Frontal cortex (tissue), 4 donors: ENCODE measurements around the gene SECISBP2. TPM values are rescaled to one million over a fixed set of nuclear protein-coding genes. Genes with fewer than 3 reads are reported as not detected.
"Not testable (repeated sequence)": the region's sequence is repeated elsewhere in the genome, so short reads cannot be mapped to it uniquely, and the experiment has no call there.

Experiments
- DNase-seq, 2 donors: peaks; one replicate each; pipeline ENCODE4 v3.0.0; 2012; ENCODE audit warnings: low spot score in 2 of 2
- FAIRE-seq: peaks from 2 replicates; lab custom pipeline; 2012; peaks lifted over from hg19 to GRCh38; lab: Jason Lieb, UNC
- total RNA-seq: library from RNA; depleted of rRNA; stranded (reverse); fragments of >200 nt; gene quantifications from one replicate; pipeline ENCODE4 v1.2.3, GENCODE V29; 2014
- donor health status: control.
- donor health status: control.
- donor health status: control.

Gene SECISBP2
- total RNA-seq, 1 donor from 2014 or later: 67.7 TPM

DNA sequence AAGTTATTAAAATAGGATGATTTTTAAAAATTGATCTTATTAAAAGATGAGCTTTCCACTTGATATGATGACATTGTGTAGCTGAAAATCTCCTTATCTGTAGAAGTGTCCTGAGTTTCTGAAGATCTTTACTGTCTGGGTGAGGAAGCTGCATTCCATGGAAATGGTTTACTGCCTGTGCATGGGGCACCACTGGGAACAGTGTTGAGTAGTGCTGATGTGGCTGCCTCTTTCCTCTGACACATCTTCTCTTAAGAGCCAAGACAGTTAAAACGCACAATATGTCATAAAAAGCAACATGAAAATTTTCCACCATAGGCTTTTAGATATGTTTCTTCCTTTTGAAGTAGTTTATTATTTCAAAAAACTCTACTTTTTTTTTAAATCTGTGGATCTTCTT is 24.6 kb downstream of the SECISBP2 start:
- FAIRE-seq: no peak

DNA sequence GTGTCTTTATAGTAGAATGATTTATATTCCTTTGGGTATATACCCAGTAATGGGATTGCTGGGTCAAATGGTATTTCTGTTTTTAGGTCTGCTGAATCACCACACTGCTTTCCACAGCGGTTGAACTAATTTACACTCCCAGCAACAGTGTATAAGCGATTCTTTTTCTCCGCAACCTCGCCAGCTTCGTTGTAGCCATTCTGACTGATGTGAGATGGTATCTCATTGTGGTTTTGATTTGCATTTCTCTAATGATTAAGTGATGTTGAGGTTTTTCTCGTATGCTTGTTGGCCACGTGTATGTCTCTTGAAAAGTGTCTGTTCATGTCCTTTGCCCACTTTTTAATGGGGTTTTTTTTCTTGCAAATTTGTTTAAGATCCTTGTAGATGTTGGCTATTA is 25.5 kb downstream of the SECISBP2 start:
- FAIRE-seq, DNase-seq: not testable (repeated sequence)

More for the DNA sequence above, 24.6 kb downstream of the SECISBP2 start:
- no peak for DNase-seq

DNA sequence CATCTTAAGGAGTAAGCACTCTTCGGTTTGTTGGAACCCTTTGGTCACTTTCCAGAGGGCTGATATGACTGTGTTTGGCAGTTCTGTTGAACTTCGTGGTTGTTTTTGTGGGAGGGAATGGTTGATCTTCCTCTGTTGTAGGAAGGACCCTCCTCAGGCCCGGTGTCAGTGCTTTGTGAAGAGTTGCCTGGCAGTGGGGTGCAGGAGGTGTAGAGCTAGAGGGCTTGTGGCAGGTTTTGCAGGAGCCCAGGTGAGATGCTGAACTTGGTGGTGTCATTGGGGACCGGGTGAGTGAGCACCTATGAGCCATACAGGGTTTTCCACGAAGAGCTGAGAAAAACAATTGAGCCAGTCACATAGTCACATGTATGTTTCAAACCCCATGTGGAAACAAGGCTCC is 27.2 kb downstream of the SECISBP2 start:
- DNase-seq (no peak), FAIRE-seq (no peak)

DNA sequence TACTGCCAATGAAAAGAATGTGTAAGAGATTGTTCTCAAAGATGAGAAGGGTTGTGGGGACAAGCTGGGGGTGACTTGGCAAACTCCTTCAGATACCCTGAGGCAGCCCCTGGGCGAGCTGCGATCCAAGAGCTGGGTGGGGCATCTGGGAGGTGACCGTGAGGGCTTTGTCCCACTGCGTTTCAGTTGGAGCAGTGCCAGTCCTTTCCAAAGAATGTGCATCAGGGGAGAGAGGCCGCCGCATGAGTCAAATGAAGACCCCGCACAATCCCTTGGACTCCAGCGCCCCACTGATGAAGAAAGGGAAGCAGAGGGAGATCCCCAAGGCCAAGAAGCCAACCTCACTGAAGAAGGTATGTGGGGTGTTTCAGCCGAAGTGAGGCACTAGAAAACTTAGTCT is 28.4 kb downstream of the SECISBP2 start:
- DNase-seq: no peak
- FAIRE-seq: no peak

DNA sequence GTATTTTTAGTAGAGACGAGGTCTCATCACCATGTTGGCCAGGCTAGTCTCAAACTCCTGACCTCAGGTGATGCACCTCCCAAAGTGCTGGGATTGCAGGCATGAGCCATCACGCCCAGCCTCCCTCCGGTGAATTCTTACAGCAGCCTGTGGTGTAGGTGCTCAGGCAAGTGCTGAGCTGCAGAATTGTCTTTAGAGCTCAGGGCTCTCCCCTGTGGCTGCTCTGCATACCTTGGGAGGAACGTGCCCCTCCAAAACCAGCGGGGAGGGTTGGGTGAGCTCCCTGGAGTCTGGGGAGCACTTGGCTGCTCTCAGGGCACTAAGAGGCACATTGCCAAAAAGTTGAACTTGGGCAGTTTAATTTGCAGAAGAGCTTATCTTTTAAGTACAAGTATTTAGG is 29.4 kb downstream of the SECISBP2 start:
- FAIRE-seq: no peak
- no peak for DNase-seq

DNA sequence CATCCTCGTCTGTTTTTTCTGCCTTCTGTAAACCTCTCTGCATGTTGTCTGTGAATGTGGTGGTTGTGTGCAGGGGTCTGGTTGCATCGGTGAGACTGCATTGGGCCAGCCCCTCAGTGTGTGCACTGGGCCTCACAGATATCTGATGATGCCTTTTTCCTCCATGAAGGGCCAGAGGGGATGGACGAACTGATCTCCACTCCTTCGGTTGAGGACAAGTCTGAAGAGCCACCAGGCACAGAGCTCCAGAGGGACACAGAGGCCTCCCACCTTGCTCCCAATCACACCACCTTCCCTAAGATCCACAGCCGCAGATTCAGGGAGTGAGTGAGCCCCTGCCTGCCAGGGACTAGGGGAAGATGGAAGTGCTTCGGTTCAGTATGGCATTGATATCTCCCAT is 31.3 kb downstream of the SECISBP2 start:
- FAIRE-seq: no peak
- DNase-seq: no peak

DNA sequence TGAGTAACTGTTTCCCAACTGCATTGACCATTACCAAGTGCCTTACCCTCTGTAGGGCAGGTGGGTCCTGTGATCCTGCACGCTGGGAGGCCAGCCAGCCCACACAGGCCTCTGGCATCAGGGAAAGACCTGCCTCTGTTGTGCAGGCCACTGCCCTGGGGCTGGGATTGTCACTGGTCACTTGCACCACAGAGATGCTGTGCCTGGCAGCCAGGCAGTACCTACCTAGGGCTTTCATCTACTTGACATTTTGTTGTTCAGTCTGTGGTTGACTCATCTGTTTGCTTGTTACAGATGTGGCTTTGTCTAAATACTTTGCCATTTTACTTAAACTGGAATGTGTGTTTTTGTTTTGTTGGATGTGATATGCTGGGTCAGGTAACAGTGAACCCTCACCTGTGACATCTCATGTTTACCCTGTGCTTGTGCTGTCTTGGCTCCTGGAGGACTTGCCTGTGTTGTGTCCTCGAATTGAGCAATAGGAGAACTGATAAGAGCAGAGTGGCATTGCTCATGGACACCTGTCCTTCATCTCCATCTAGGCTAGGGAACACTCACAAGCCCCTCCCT is 32.8 kb downstream of the SECISBP2 start:
- FAIRE-seq: no peak

DNA sequence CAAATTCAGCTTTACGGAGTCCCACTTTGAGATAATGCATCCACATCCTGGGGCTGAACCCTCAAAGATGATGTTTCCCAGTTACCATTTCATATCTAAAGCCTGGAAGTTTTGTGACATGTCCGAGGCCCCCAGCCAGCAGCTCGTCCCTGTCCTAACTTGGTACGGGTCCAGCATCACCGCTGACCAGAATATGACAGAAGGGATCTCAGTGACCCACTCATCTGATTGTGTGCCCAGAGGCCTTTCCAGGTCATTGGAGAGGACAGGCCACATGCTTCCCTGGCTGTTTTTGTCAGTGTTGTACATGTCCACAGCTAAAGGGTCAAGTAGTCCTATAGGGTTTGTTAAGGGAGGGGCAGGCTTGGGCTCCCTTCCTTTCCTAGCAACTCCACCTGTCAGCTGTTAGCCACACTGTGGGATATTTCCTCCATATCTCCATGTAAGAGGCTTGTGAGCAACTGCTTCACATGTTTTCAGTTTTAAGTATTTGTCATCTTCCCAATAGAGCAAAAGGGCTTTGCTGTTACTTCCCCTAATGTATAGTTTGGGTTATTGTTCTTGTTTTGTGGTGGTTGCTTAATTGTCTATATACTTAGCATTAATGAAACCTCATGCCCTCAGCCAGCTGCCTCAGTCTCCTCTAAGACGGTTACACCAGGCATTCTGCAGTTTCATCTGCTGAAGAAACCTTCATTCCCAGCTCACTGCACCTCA is 33.4 kb downstream of the SECISBP2 start:
- FAIRE-seq (no peak), DNase-seq (no peak)

More for the DNA sequence above, 32.8 kb downstream of the SECISBP2 start:
- no peak for DNase-seq

DNA sequence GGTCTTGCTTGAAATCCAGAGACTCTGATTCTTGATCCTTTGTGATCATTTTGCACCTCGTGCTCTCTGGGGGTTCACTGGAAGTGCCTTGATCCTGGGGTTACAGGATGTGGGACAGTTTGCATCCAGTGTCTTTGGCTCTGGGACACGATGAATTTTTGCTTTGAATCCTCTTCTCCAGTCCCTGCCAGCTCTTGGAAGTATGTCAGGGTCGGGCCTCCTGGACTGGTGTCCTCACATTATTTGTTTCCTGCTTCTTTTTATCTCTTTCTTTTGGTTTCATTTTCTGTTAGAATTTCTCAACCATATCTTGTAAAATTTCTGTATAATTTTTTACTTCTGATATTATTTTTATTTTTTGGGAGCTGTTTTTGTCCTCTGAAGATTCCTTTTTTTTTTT is 34.2 kb downstream of the SECISBP2 start:
- DNase-seq (no peak), FAIRE-seq (no peak)

DNA sequence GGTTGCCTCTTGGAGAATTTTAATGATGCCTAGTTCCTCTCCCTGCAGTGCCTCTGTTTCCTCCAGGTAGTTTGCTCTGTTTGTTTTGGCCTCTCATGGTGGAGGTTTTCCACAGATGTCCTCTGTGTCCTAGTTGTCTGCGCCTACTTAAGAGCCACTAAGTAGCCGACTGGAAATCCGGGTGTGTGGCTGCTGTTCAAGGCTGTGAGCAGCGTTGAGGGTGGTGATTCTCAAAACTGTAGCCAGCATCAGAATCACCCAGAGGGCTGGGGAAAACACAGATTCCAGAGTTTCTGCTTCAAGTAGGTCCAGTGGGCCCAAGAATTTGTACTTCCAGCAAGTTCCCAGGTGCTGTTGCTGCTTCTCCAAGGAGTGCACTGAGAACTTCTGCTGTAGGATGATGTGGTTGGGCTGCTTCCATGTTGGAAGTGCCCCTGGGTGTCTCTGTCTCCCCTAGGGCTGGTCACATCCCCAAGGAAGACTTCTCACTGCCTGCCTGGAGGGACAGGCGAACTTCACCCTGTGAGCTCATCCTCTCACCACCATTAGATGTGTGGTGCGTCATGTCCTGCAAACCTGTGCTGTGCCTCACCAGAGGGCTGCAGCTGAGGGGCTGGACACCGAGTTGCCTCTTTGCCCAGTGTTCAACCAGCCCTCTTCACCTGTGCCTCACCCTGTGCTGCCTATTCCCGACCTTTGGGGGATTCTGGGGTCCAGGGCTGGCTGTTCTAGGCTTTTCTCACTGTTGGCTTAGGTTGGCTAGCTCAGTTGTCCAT is 34.8 kb downstream of the SECISBP2 start:
- no peak for FAIRE-seq
- no peak for DNase-seq

DNA sequence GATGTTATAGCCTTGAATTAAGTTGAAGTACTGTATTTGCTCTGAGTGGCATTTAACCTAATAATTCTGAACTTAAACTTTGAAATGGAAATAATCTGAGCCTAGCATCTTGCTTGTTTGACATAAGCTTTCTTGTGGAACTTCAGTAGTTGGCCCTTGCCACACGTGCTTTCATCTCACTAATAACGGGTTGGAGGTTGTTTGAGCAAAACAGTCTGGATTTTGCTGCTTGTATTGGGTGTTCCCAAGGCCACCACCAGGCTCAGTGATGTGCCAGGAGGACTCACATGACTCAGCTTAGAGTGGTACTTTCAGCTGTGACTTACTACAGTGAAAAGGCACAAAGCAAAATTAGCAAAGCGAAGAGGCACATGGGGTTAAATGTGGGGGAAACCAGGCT is 35.7 kb downstream of the SECISBP2 start:
- DNase-seq (no peak), FAIRE-seq (no peak)

DNA sequence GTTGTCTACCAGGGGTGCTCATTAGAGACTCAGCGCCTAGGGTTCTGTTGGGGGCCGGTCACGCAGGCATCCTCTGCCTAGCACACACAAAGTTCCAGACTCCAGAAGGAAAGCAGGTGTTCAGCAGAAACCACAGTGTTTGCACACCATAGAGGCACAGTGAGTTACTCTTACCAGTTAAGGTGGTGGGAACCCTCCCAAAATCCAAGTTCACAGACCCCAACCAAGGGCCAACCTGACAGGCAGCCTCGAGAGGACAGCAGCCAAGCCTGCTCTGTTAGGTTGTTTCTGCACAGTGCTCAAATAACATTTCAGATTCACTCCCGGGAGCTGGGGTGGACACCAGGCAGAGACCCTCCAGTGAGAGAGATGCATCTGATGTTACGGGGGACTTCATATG is 36.2 kb downstream of the SECISBP2 start:
- DNase-seq (no peak), FAIRE-seq (no peak)

DNA sequence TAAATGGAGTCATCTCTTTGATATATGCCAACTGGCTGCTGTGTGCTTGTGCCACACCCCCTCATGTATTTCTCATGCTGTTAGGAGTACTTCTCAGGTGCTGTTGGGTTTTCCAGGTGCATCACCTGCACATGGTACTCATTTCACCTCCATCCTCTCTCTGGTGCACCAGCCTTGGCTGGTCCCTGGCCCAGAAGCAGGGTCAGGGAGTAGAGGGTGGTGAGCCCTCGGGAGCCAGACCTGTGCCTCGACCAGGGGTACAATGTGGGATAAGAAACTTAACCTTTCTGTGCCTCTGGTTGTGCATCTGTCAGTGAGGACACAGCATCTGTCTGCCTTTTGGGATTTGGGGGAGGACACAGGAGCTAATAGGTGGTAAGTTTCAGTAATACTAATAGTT is 38.5 kb downstream of the SECISBP2 start:
- DNase-seq (no peak), FAIRE-seq (no peak)

DNA sequence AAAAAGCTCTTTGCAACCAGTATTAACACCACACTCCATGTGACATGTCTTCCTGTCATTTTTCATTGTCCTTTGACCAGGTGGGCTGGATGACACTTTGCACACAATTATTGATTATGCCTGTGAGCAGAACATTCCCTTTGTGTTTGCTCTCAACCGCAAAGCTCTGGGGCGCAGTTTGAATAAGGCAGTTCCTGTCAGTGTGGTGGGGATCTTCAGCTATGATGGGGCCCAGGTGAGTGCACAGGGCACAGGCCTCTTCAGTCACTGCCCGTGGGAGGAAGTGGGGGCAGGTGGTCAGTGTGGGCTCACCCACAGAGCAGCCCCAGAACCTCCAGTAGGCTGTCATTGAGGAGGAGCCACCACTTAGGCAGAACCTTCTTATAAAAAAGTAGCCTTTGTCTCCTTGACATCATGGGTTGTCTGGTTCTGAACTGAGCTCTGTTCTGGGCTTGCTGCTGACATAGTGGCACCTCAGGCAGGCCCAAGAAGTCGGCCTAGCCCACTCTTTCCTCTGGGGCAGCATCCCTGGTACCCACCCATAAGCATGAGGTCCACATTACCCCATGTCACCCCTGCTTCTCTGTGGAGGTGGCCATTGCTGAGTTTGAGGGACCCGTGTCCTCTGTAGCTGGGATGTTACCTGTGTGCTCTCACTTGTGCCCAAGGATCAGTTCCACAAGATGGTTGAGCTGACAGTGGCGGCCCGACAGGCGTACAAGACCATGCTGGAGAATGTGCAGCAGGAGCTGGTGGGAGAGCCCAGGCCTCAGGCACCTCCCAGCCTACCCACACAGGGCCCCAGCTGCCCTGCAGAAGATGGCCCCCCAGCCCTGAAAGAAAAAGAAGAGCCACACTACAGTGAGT is 39.3 kb downstream of the SECISBP2 start:
- no peak for FAIRE-seq
- DNase-seq: no peak

DNA sequence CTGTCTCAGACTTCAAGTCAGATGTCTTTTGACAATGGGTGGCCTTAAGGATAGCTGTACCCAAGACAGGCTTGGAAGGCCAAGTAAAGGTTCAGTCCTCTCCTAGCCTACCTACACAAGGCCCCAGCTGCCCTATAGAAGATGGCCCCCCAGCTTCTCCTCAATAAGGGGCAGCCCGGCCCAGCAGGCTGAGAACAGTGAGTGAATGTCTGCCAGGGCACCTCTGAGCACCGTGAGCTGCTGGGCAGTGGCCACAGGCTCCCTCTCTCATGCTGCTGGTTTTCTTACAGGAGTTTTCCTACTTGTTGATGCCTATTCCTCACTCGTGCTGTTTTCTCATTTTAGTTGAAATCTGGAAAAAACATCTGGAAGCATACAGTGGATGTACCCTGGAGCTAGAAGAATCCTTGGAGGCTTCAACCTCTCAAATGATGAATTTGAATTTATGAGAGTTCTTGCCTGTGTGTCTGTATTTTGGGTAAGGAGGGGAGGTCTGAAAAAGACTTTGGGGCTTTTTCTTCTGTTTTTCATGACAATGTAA is 40.1 kb downstream of the SECISBP2 start:
- FAIRE-seq: no peak
- no peak for DNase-seq

DNA sequence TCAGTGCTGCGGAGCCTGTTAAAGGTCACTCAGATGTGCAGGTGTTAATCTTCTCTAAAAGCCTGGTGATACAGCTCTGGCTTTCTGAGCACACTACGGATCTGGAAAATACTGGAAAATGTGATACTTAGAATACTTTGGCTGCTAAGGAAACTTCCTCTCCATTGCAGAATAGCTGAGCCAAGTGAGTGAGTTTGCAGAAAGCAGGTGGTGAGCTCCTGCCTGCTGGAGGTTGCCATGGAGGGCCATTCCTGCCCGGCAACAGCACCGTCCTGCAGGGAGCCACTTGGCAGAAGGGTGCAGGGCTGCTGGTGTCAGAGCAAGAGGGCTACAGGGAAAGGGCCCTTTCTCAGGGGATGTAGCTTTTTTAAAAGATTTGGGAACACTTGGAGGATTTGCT is 40.7 kb downstream of the SECISBP2 start:
- DNase-seq (no peak), FAIRE-seq (no peak)

DNA sequence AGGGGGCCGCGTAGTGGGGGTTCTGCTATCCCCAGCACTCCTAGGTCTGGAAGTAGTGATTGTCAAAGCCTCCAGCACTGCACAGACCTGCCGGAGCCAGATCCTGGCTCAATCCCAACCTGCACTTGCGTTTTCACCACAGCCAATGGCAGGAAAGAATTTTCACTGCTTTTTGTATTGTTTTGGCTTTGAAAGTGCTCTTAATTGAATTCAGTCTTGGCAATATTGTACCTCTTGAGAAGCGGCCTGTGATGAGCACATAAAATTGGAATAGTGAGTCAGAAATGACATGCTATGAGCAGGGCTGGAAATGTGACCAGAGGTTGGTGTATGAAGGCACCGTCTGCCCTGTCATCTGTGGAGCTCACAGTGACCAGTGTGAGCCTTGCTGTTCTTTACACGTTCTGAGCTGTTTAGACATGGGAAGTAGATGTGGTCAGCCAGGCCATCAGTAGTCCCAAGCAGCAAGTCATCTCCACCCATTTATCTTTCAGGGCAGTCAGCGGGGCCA is 41.5 kb downstream of the SECISBP2 start:
- DNase-seq (no peak), FAIRE-seq (no peak)

DNA sequence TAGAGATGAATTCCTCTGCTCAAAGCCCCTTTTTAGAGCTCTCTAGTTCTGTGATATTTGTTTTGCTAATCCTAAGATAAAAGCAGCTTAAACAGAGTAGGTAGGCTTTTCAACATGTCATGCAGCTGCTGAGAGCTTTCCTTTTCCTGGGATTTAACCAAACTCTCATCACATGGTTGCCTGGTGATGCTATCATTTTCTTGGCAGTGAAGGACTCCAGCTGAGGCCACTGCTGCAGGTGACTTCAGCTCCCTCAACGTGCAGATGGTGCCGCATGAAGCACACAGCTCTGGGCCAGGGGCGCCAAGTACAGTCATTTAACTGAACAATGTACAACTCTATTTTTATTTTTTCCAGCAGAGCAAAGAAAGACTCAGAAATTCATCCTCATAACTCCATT is 42.2 kb downstream of the SECISBP2 start:
- FAIRE-seq (no peak), DNase-seq (no peak)

DNA sequence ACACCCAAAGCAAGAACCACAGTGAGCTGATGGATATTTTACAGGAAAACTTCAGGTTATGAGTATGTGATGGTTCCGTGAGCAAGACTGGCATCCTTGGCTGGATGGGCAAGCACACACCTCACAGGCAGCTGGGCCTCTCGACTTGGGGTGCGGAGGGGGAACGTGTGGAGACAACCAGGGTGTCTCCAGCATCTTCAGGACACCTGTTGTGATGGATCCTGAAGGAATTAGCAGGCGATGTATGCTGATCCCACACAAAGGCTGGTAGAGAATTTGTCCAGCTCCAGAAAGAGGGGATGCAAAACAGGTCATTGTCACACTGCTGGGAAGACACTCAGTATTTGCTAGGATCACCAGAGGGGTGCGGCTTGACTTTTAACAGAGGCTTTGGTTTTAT is 42.7 kb downstream of the SECISBP2 start:
- DNase-seq (no peak), FAIRE-seq (no peak)
